Astrocyte of the spinal cord (primary cell): ENCODE results near the gene LUC7L.

Experiments
- DNase-seq: peaks from one replicate; pipeline ENCODE4 v3.0.0; 2011; ENCODE audit warnings: low read depth, low spot score
- H3K4me3 ChIP-seq: 2 replicates; pipeline ENCODE4 v1.5.1; 2011; ENCODE audit warnings: low read depth, mild to moderate bottlenecking, low read length, moderate library complexity
- CTCF ChIP-seq: IDR thresholded peaks from 2 replicates; pipeline ENCODE4 v1.5.1; 2012; ENCODE audit warnings: low read depth, mild to moderate bottlenecking, low read length, inconsistent platforms
- in situ Hi-C: cut with HindIII; loops from 2 replicates; pipeline ENCODE4 v1.10.0; 2017; ENCODE audit warnings: low sequenced_read_pairs

Gene LUC7L

DNA sequence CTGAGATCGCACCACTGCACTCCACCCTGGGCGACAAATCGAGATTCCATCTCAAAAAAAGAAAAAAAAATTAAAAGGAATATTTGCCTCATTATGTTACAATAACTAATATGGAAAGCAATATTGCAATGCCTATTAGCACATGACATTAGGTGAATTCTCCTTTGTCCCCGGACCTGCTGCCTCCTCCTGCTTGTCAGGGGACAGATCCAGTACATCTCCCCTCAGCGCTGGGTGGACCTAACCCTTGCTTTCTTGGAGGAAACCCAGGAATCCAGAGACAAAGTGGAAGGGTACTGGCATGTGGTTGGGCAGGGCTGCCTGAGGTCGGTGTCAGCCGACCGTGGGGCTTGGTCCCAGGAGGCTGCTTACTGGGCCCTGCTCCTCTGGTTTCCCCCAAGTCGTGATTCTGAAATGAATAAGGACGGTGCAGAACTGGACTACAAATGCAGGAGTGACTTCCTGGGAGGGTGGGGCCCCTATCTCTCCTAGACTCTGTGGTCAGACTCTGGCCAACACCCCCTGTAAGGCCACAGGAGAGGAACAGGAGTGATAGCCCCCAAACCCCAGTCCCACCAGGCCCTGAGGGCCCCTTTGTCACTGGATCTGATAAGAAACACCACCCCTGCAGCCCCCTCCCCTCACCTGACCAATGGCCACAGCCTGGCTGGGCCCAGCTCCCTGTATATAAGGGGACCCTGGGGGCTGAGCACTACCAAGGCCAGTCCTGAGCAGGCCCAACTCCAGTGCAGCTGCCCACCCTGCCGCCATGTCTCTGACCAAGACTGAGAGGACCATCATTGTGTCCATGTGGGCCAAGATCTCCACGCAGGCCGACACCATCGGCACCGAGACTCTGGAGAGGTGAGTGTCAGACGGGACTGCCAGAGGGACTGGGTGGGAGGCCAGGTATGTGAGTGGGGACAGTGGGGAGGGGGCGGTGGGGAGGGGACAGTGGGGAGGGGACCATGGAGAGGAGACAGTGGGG lies 76.8 kb downstream of the LUC7L start, which contains the start of gene HBZ:
Gene HBZ (plus strand): TSS at position 504 of the 988 bp plus-strand sequence. CDS start 266 bp downstream, at position 770.
- no peak within 1 kb of the TSS for H3K4me3 ChIP-seq
- TF ChIP-seq CTCF = no peak
- in situ Hi-C loops = no loop called here
- no peak for DNase-seq

DNA sequence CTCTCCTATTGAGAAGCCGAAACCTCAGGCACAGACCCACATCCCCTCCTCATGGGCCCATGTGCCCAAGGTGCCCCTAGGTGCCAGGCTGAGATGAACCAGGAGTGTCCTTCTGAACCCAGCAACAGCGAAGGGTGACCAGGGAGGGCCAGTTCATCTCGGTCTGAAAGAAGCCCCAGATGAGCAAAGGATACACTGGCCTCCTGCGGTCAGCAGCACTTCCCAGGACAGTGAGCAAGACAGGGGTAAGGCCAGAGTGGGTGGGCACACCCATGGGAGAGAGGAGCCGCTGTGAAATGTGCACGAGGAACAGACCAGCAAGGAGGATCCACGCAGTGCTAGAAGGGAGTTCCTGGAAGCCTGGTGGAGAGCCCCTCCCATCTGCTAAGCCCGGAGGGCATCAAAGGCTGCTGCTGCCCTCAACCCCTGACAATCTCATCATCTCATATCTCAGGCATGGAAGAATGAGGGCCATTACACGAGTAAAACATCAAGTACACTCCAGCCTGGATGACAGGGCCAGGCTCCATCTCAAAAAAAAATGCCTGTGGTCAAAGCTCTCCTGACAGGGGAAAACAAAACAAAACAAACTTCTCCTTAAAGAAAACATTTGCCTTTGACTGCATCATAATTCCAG lies 80.1 kb downstream of the LUC7L start:
- in situ Hi-C loops = no loop called here
- no peak overlapping the region for H3K4me3 ChIP-seq

DNA sequence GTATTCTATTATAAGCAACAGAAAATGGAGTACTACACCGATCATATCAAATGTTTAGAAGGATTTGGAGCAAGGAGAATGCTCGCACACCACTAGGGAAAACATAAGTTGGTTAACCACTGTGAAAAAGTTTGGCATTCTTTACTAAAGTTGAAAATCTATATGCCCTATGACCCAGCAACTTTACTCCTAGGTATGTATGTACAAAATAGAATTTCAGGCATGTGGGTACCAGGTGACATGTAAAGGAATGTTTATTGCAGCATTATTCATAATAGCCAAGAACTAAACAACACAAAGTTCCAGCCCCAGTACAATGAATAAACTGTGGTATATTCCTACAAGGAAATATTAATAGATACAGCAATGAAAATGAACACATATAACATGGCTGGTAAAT lies 82.6 kb downstream of the LUC7L start:
- no peak for DNase-seq
- no peak for TF ChIP-seq CTCF
- no peak overlapping the region for H3K4me3 ChIP-seq
- in situ Hi-C loops = no loop called here

More for the DNA sequence above, 80.1 kb downstream of the LUC7L start:
- DNase-seq = peak; percentile 12
- TF ChIP-seq CTCF = no peak

- TF ChIP-seq CTCF = no peak
- no peak for DNase-seq
- no peak overlapping the region for H3K4me3 ChIP-seq
- in situ Hi-C loops = no loop called here
Observed at GRCh38 chr16:144797-145252, 84.4 kb downstream of the LUC7L start.

- in situ Hi-C loops = no loop called here
- TF ChIP-seq CTCF = no peak
- no peak for DNase-seq
- H3K4me3 ChIP-seq = no peak overlapping the region
Observed at GRCh38 chr16:143456-143855, 85.8 kb downstream of the LUC7L start.

- no peak for TF ChIP-seq CTCF
- in situ Hi-C loops = no loop called here
- no peak overlapping the region for H3K4me3 ChIP-seq
- no peak for DNase-seq
Observed at GRCh38 chr16:143047-143446, 86.2 kb downstream of the LUC7L start.
